Kidney (tissue), 14 donors: ENCODE results near the gene BANF1. TPM values are rescaled to one million over a fixed set of nuclear protein-coding genes. Genes with fewer than 3 reads are reported as not detected.
A peak's percentile ranks its signal among the peaks of the same experiment; 100 is the strongest.

ENCODE experiments used
- DNase-seq, 5 donors: peaks; one replicate each; pipeline ENCODE4 v3.0.0-alpha.2; 2013 to 2020
- FAIRE-seq: peaks from 2 replicates; lab custom pipeline; 2012; peaks lifted over from hg19 to GRCh38; lab: Jason Lieb, UNC
- H3K27ac ChIP-seq, 2 donors: one replicate each; pipeline ENCODE4 v1.7.0; 2013; ENCODE audit warnings: low read depth in 2 of 2, low read length in 2 of 2, inconsistent platforms in 1 of 2
- H3K27me3 ChIP-seq: one replicate; pipeline ENCODE4 v1.7.1; 2013; ENCODE audit warnings: low read length, inconsistent platforms; ENCODE audit not compliant: control insufficient read depth, insufficient read depth
- H3K36me3 ChIP-seq, 3 donors: one replicate each; pipeline versions ENCODE4 v1.7.0 to v1.7.1; 2013; ENCODE audit warnings: low read length in 3 of 3, control low read depth in 1 of 3, inconsistent platforms in 1 of 3; ENCODE audit not compliant: insufficient read depth in 3 of 3, control insufficient read depth in 2 of 3
- H3K4me1 ChIP-seq, 3 donors: one replicate each; pipeline versions ENCODE4 v1.7.0 to v1.7.1; 2013; ENCODE audit warnings: low read length in 3 of 3, inconsistent platforms in 1 of 3, low read depth in 1 of 3; ENCODE audit not compliant: control insufficient read depth in 2 of 3, insufficient read depth in 2 of 3
- H3K4me3 ChIP-seq, 3 donors: one replicate each; pipeline versions ENCODE4 v1.7.0 to v1.8.1; 2013; ENCODE audit warnings: low read length in 3 of 3, control low read depth in 1 of 3, inconsistent platforms in 1 of 3
- H3K9ac ChIP-seq, 3 donors: one replicate each; pipeline versions ENCODE4 v1.7.0 to v1.7.1; 2013; ENCODE audit warnings: low read length in 3 of 3, control low read depth in 1 of 3, inconsistent platforms in 1 of 3
- H3K9me3 ChIP-seq, 3 donors: one replicate each; pipeline versions ENCODE4 v1.7.0 to v1.7.1; 2013; ENCODE audit warnings: low read length in 3 of 3, control low read depth in 1 of 3, inconsistent platforms in 1 of 3; ENCODE audit not compliant: control insufficient read depth in 2 of 3, insufficient read depth in 1 of 3
- CTCF ChIP-seq: IDR thresholded peaks from 3 replicates; pipeline ENCODE4 v1.5.1; 2012; ENCODE audit warnings: mild to moderate bottlenecking, moderate library complexity, borderline replicate concordance; ENCODE audit not compliant: insufficient read depth; ENCODE audit errors: extremely low read depth
- intact Hi-C: fragments of 100-400 bp; cut with DNase I; formaldehyde crosslinking; loops from one replicate; pipeline ENCODE4 v1.11.1; 2022
- polyA plus RNA-seq: library from polyadenylated mRNA; stranded (reverse); fragments of 350-450 nt; fragmentation: Illumina TruSeq; extraction: RNeasy Lipid Tissue Mini Kit (QIAGEN cat#74804); gene quantifications from one replicate; pipeline ENCODE4 v1.2.3, GENCODE V29; 2014; ENCODE audit warnings: low read depth, low replicate concordance; ENCODE audit not compliant: insufficient read depth
- total RNA-seq: library from RNA; stranded (reverse); fragmentation: NEBNext Ultra II Directional; extraction: Animal tissue kit (Norgen Biotek cat#: 25700); gene quantifications from one replicate; pipeline ENCODE4 v1.2.1, GENCODE V29; 2021
- donor health status: control.
- donor health status: control.
- donor health status: control.
- donor health status: control.
- donor health status: control.
- donor health status: DM: yes; HTN: yes; CAD: no.
- donor health status: Normal renal cell carcinoma (clear cell type).

Gene BANF1
- total and polyA plus RNA-seq, 2 donors from 2014 or later: 181 to 186 TPM

- Histone ChIP-seq H3K27ac (peak overlapping the region; percentile 52 to 69), H3K36me3 (peaks cover 0 to 13% (median 6%) of the 10 kb centered on the region in 3 donors), H3K9ac (peak overlapping the region; percentile 43 to 93 (median 58)), H3K9me3 (no peaks in the 10 kb centered on the region), H3K27me3 (no peaks in the 10 kb centered on the region), H3K4me3 (peak overlapping the region; percentile 78 to 97 (median 91)), H3K4me1 (peaks cover 3 to 13% (median 10%) of the 10 kb centered on the region in 3 donors)
- DNase-seq (peak in 1 of 5 donors; percentile 55), FAIRE-seq (no peak)
- intact Hi-C loops: no loop called here
- no peak for TF ChIP-seq CTCF
Measured at GRCh38 chr11:65960824-65961266, 41.5 kb upstream of the BANF1 start.

GRCh38 chr11:65961267-65962140, 40.8 kb upstream of the BANF1 start, which contains the start of gene SART1:
Gene SART1, plus strand, starts transcription at chr11:65961734. Its CDS starts 47 bp downstream, at chr11:65961781.
- FAIRE-seq (no peak), DNase-seq (peak; percentile 99 to 100 (median 99))
- Histone ChIP-seq H3K27me3 (no peaks in the 10 kb centered on the region), H3K9ac (peak within 1 kb of the TSS; percentile 74 to 93 (median 92)), H3K4me1 (peaks cover 3 to 13% (median 10%) of the 10 kb centered on the region in 3 donors), H3K36me3 (peaks cover 0 to 17% (median 10%) of the 10 kb centered on the region in 3 donors), H3K9me3 (no peaks in the 10 kb centered on the region), H3K4me3 (peak within 1 kb of the TSS; percentile 78 to 97 (median 91)), H3K27ac (peak within 1 kb of the TSS; percentile 55 to 69)
- intact Hi-C loops: no loop called here
- no peak for TF ChIP-seq CTCF

- no peak for TF ChIP-seq CTCF
- no peak overlapping the region for H3K27ac ChIP-seq
- intact Hi-C loops: no loop called here
- no peaks in the 10 kb centered on the region for H3K27me3 ChIP-seq
- FAIRE-seq (no peak), DNase-seq (no peak)
- no peaks in the 10 kb centered on the region for H3K9me3 ChIP-seq
- H3K36me3 ChIP-seq: peaks cover 0 to 24% (median 17%) of the 10 kb centered on the region in 3 donors
- H3K9ac ChIP-seq: peak overlapping the region; percentile 38 to 93 (median 92)
- peaks cover 3 to 13% (median 10%) of the 10 kb centered on the region in 3 donors for H3K4me1 ChIP-seq
- H3K4me3 ChIP-seq: peak overlapping the region; percentile 78 to 97 (median 91)
Measured at GRCh38 chr11:65962141-65962564, 40.1 kb upstream of the BANF1 start.
